Motor neuron (in vitro differentiated cells): Measurements from ENCODE around the gene IGF1R. TPM values are rescaled to one million over a fixed set of nuclear protein-coding genes. Genes with fewer than 3 reads are reported as not detected.
A peak's percentile ranks its signal among the peaks of the same experiment; 100 is the strongest.

Source experiments
- ATAC-seq, 8 experiments: fragments of 200-7000 bp; cut with Tn5 transposase; replicated peaks in 6 of 8; 2 replicates each; pipeline ENCODE4 v1.8.0; 2021; ENCODE audit warnings: mild to moderate bottlenecking in 8 of 8, moderate library complexity in 8 of 8
- H3K27ac ChIP-seq, 2 donors: fragments of 250-450 bp; sonication (Bioruptor Pico); 2 replicates each; pipeline ENCODE4 v1.9.0; 2021; ENCODE audit warnings: antibody characterized with exemption in 2 of 2, mild to moderate bottlenecking in 2 of 2, moderate library complexity in 1 of 2
- H3K4me1 ChIP-seq, 2 donors: fragments of 250-450 bp; sonication (Bioruptor Pico); replicated peaks in 1 of 2; 2 replicates each; pipeline ENCODE4 v1.6.1; 2021; ENCODE audit warnings: antibody characterized with exemption in 2 of 2, mild to moderate bottlenecking in 2 of 2, moderate library complexity in 1 of 2
- H3K4me3 ChIP-seq, 5 donors: fragments of 250-450 bp; sonication (Bioruptor Pico); 2 replicates each; pipeline ENCODE4 v1.9.0; 2021; ENCODE audit warnings: antibody characterized with exemption in 5 of 5, mild to moderate bottlenecking in 5 of 5, moderate library complexity in 4 of 5
- WGBS, 10 experiments: fragments of 450-650 bp; shearing (Covaris generic); methylation state at CpG; one replicate each; pipeline ENCODE4 v1.0.0; 2022; 5-methylcytosine and 5-hydroxymethylcytosine counted together
- in situ Hi-C, 9 experiments: fragments of 400-800 bp; cut with MboI; loops; one replicate each; pipeline ENCODE4 v1.15.0; 2021; ENCODE audit warnings: low sequenced_read_pairs in 9 of 9, low pct_unique_long_range_greater_than_20kb in 2 of 9; ENCODE audit not compliant: unreplicated experiment in 9 of 9
- total RNA-seq, 8 experiments: library from RNA; unstranded; fragments of 300-600 nt; gene quantifications; 2 replicates each; pipeline versions ENCODE4 v1.2.3 to v1.2.4, GENCODE V29; 2022

The IGF1R gene
- total RNA-seq, 8 experiments from 2014 or later: 12.5 to 43.5 (median 26.1) TPM

DNA sequence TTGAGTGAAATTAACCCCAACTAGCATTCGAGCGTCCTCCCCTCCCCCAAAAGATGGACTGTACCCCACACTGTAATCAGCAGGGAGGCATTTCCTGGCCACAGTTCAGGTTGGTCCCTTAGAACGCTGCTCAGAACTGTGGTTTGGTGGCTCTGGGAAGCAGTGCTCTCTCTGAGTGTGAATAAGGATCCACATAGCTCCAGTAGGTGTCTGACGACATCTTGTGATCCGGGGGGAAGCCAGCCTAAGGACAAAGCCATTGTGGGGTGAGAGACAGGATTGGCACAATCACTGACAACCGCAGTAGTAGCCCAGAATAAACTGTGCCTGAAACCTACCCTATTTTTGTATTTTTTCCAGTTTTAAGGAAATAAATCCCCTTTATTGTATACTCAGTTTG is 125.3 kb downstream of the IGF1R start:
- in situ Hi-C loops: no loop called here
- ATAC-seq: no peak
- no peak overlapping the region for H3K4me3 ChIP-seq
- peaks cover 14 to 16% of the 10 kb centered on the region in 2 donors for H3K4me1 ChIP-seq
- no peak overlapping the region for H3K27ac ChIP-seq
- WGBS, 10 experiments: 60 to 100% (median 85%) methylated on average over 1 to 4 of the region's 6 CpGs; no CpG with 5 or more reads in 3 of the 10 experiments

GRCh38 chr15:98774756-98775497 is 126.6 kb downstream of the IGF1R start:
- in situ Hi-C loops: no loop called here
- WGBS, 10 experiments: 72 to 100% (median 98%) methylated on average over 1 to 5 of the region's 10 CpGs; no CpG with 5 or more reads in 2 of the 10 experiments
- no peak for ATAC-seq
- Histone ChIP-seq H3K27ac (no peak overlapping the region), H3K4me3 (no peak overlapping the region), H3K4me1 (peaks cover 16 to 17% of the 10 kb centered on the region in 2 donors)

- no peak overlapping the region for H3K4me3 ChIP-seq
- 66 to 100% (median 92%) methylated on average over 1 to 5 of the region's 7 CpGs for WGBS, 10 experiments
- no peak for ATAC-seq
- in situ Hi-C loops: no loop called here
- H3K4me1 ChIP-seq: peaks cover 16 to 17% of the 10 kb centered on the region in 2 donors
- no peak overlapping the region for H3K27ac ChIP-seq
These were observed 127.3 kb downstream of the IGF1R start for GRCh38 chr15:98775498-98776230.

- WGBS, 10 experiments: 28 to 94% (median 45%) methylated on average over 3 to 15 of the region's 16 CpGs; no CpG with 5 or more reads in 1 of the 10 experiments
- ATAC-seq: peak in 7 of 8 experiments; percentile 27 to 83 (median 77)
These were observed 128.4 kb downstream of the IGF1R start for GRCh38 chr15:98776607-98777281.

GRCh38 chr15:98777426-98777825 is 129.1 kb downstream of the IGF1R start:
- no peak for ATAC-seq
- in situ Hi-C loops: no loop called here
- Histone ChIP-seq H3K4me3 (no peak overlapping the region), H3K4me1 (peaks cover 13 to 16% of the 10 kb centered on the region in 2 donors), H3K27ac (no peak overlapping the region)
- 18 to 100% (median 87%) methylated on average over 1 to 4 of the region's 9 CpGs; no CpG with 5 or more reads in 2 of the 10 experiments for WGBS, 10 experiments

More at GRCh38 chr15:98776607-98777281, 128.4 kb downstream of the IGF1R start:
- Histone ChIP-seq H3K4me1 (peaks cover 13 to 16% of the 10 kb centered on the region in 2 donors), H3K27ac (no peak overlapping the region), H3K4me3 (no peak overlapping the region)
- in situ Hi-C loops: no loop called here

- in situ Hi-C loops: no loop called here
- Histone ChIP-seq H3K4me3 (no peak overlapping the region), H3K27ac (no peak overlapping the region), H3K4me1 (peaks cover 13 to 16% of the 10 kb centered on the region in 2 donors)
- WGBS, 10 experiments: 64 to 100% (median 95%) methylated on average over 1 to 2 of the region's 3 CpGs; no CpG with 5 or more reads in 2 of the 10 experiments
- no peak for ATAC-seq
These were observed 130.1 kb downstream of the IGF1R start for GRCh38 chr15:98778263-98778959.

DNA sequence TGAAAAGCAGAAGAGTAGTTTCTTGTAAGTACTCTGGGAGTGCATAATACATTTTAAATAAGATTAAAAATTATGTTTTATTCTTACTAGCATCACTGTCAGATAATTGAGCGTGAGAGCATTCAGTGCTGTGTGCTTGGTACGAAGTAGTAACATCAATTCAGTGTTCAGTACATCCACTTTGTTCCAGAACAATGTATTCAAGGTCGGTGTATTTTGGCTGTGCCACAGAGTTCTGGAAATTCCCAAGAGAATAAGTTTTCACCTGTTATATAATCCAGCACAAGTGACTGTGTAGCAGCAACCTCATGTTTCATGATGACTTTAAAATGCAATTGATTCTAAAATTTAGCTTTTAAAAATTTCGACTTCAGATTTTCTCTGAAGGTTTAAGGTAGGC is 130.6 kb downstream of the IGF1R start:
- Histone ChIP-seq H3K27ac (no peak overlapping the region), H3K4me3 (no peak overlapping the region), H3K4me1 (peaks cover 13 to 16% of the 10 kb centered on the region in 2 donors)
- WGBS, 10 experiments: 67 to 100% (median 82%) methylated on average over 2 to 4 of the region's 4 CpGs
- in situ Hi-C loops: no loop called here
- no peak for ATAC-seq

GRCh38 chr15:98779463-98780071 is 131.2 kb downstream of the IGF1R start:
- Histone ChIP-seq H3K4me3 (no peak overlapping the region), H3K27ac (no peak overlapping the region), H3K4me1 (peaks cover 13 to 16% of the 10 kb centered on the region in 2 donors)
- 21 to 100% (median 40%) methylated on average over 1 to 14 of the region's 16 CpGs for WGBS, 10 experiments
- in situ Hi-C loops: no loop called here
- peak; percentile 70 to 99 (median 76) for ATAC-seq

DNA sequence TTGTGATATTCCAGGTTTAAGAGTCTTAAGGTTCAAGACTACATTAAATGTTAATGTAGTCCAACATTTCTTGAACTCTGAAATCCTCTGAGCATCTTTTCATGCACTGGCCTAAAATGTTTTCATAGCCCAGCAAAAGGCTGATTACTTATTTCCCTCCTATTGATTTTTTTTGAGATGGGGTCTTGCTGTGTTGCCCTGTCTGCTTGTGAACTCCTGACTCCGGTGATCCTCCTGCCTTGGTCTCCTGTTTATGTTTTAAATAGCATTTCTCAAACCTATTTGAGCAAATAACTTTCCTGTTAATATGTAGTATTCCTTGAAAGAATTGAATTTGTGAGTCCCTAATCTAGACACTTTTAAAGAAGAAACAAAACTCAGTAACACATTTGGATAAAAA is 133.5 kb downstream of the IGF1R start:
- in situ Hi-C loops: no loop called here
- WGBS, 10 experiments: 86 to 100% (median 95%) methylated on average over 1 of the region's 1 CpG; no CpG with 5 or more reads in 2 of the 10 experiments
- H3K4me1 ChIP-seq: peaks cover 26 to 30% of the 10 kb centered on the region in 2 donors
- no peak overlapping the region for H3K27ac ChIP-seq
- no peak for ATAC-seq
- H3K4me3 ChIP-seq: no peak overlapping the region

- H3K4me3 ChIP-seq: no peak overlapping the region
- H3K4me1 ChIP-seq: peaks cover 31 to 32% of the 10 kb centered on the region in 2 donors
- in situ Hi-C loops: no loop called here
- ATAC-seq: no peak
- H3K27ac ChIP-seq: no peak overlapping the region
- WGBS, 10 experiments: 43 to 100% (median 64%) methylated on average over 1 of the region's 1 CpG; no CpG with 5 or more reads in 6 of the 10 experiments
These were observed 134.5 kb downstream of the IGF1R start for GRCh38 chr15:98782801-98783200.

DNA sequence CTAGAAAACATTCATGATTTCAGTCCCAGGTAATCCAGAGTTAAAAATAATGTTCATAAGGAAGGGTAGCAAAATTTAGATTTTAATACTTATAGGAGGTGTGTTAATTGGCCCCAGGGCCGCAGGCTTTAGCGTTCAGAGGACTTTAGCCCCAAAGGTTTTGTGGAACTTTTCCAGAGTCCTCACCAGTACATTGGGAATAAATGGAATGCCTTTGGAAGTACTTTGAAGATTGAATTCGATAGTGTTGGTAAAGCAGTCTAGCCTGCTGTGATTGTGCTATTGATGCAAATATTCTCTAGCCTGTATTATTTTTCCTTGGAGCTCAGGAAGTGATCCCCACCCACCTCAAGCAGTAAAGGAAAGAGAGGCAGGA is 137.1 kb downstream of the IGF1R start:
- in situ Hi-C loops: no loop called here
- Histone ChIP-seq H3K4me3 (peak overlapping the region in 1 of 5 donors; percentile 8), H3K4me1 (peaks cover 43 to 44% of the 10 kb centered on the region in 2 donors), H3K27ac (peak overlapping the region; percentile 42 to 60)
- ATAC-seq: peak in 3 of 8 experiments; percentile 21 to 41 (median 30)
- 39 to 100% (median 80%) methylated on average over 1 to 3 of the region's 3 CpGs; no CpG with 5 or more reads in 6 of the 10 experiments for WGBS, 10 experiments
